ENCODE measurements around the gene GPR75. TPM values are rescaled to one million over a fixed set of nuclear protein-coding genes. Genes with fewer than 3 reads are reported as not detected.

Gene GPR75
- total and polyA plus RNA-seq, 2 of the 13 experiments (the other 11 are each of a cell fraction or from before 2014, with no cell fraction given): 3.3 to 4.1 TPM

- ChIA-PET CTCF (ENCODE audit: low intra/inter-chr PET ratio, low total read pairs) (no interaction called here), POLR2A (no interaction called here)
- Histone ChIP-seq H3K27me3 (ENCODE audit: control insufficient read depth in 1 of 2, insufficient read depth in 2 of 2, low read length in 2 of 2) (no peaks in the 10 kb centered on the region), H3K4me2 (ENCODE audit: low read depth, low read length) (no peak overlapping the region), H3K9ac (ENCODE audit: insufficient read depth, low read depth, low read length) (no peak overlapping the region), H3K4me3 (replicated peaks in 1 of 3; ENCODE audit: insufficient read depth in 1 of 3, low read depth in 2 of 3, low read length in 3 of 3) (no peak overlapping the region), H2AFZ (ENCODE audit: low read length) (no peak overlapping the region), H4K20me1 (ENCODE audit: insufficient read depth, low read length) (no peaks in the 10 kb centered on the region), H3K79me2 (ENCODE audit: insufficient read depth, low read length) (no peaks in the 10 kb centered on the region), H3K27ac (ENCODE audit: extremely low read length, insufficient read depth, low read length) (no peak overlapping the region), H3K4me1 (ENCODE audit: insufficient read depth, low read length) (peaks cover 17% of the 10 kb centered on the region), H3K36me3 (replicated peaks in 1 of 2; ENCODE audit: control insufficient read depth in 1 of 2, insufficient read depth in 2 of 2, low read length in 2 of 2) (peaks cover 6 to 17% of the 10 kb centered on the region in 2 experiments; a peak in 3 of 5 replicates), H3K9me3 (ENCODE audit: low read length) (no peaks in the 10 kb centered on the region)
- FAIRE-seq: no peak
- no peak for ATAC-seq
- in situ Hi-C loops (cut with HindIII; ENCODE audit: extremely low pct_ligation_motif_present, low pct_unique_long_range_greater_than_20kb) (no loop called here), intact Hi-C loops (cut with micrococcal nuclease; ENCODE audit: unreplicated experiment) (no loop called here)
- BruUV-seq (replicated peaks): TSS peak; percentile 4
- DNase-seq (ENCODE audit: low spot score): no peak
- TF ChIP-seq KAT7 (CRISPR knock-in tag; IDR thresholded peaks at IDR 0.05; ENCODE audit: borderline replicate concordance): no peak
- peak; percentile 94 for TF ChIP-seq ZNF652 (CRISPR knock-in tag; IDR thresholded peaks at IDR 0.05; ENCODE audit: borderline replicate concordance, low read depth)
- TF ChIP-seq ZFY (CRISPR knock-in tag; IDR thresholded peaks at IDR 0.05): no peak
- TF ChIP-seq, protein P1, sequence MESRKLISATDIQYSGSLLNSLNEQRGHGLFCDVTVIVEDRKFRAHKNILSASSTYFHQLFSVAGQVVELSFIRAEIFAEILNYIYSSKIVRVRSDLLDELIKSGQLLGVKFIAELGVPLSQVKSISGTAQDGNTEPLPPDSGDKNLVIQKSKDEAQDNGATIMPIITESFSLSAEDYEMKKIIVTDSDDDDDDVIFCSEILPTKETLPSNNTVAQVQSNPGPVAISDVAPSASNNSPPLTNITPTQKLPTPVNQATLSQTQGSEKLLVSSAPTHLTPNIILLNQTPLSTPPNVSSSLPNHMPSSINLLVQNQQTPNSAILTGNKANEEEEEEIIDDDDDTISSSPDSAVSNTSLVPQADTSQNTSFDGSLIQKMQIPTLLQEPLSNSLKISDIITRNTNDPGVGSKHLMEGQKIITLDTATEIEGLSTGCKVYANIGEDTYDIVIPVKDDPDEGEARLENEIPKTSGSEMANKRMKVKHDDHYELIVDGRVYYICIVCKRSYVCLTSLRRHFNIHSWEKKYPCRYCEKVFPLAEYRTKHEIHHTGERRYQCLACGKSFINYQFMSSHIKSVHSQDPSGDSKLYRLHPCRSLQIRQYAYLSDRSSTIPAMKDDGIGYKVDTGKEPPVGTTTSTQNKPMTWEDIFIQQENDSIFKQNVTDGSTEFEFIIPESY (CRISPR knock-in tag; IDR thresholded peaks at IDR 0.05): no peak
- TF ChIP-seq ZFP41 (CRISPR knock-in tag; IDR thresholded peaks at IDR 0.05; ENCODE audit: borderline replicate concordance): no peak
- 90% methylated on average over 2 of the region's 2 CpGs for WGBS (ENCODE audit: low lambda C conversion rate)
These were observed 3.5 kb downstream of the GPR75 start for GRCh38 chr2:53856272-53856671.

DNA sequence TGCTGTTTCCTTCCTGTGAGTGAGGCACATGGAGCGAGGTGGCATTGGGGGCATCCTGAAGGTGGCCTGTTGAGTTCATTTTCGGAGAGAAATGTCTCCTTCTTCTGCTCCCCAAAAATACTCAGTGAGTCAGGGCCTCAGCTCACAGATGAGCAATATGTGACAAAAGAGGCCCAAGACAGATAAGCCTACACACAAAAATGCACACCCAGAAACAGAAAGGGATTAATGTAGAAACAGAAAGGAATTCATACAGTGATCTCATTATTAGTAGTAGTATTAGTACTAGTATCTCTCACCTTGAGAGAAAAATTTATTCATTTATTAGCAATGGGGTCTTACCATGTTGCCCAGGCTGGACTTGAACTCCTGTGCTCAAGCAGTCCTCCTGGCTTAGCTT, 5.1 kb downstream of the GPR75 start:
- Histone ChIP-seq H3K4me3 (replicated peaks in 1 of 3; ENCODE audit: insufficient read depth in 1 of 3, low read depth in 2 of 3, low read length in 3 of 3) (no peak overlapping the region), H3K27me3 (ENCODE audit: control insufficient read depth in 1 of 2, insufficient read depth in 2 of 2, low read length in 2 of 2) (no peaks in the 10 kb centered on the region), H2AFZ (ENCODE audit: low read length) (no peak overlapping the region), H3K79me2 (ENCODE audit: insufficient read depth, low read length) (no peaks in the 10 kb centered on the region), H3K4me1 (ENCODE audit: insufficient read depth, low read length) (peaks cover 29% of the 10 kb centered on the region), H3K9ac (ENCODE audit: insufficient read depth, low read depth, low read length) (no peak overlapping the region), H3K36me3 (replicated peaks in 1 of 2; ENCODE audit: control insufficient read depth in 1 of 2, insufficient read depth in 2 of 2, low read length in 2 of 2) (peaks cover 5 to 17% of the 10 kb centered on the region in 2 experiments; a peak in 3 of 5 replicates), H3K4me2 (ENCODE audit: low read depth, low read length) (no peak overlapping the region), H3K9me3 (ENCODE audit: low read length) (no peaks in the 10 kb centered on the region), H3K27ac (ENCODE audit: extremely low read length, insufficient read depth, low read length) (no peak overlapping the region), H4K20me1 (ENCODE audit: insufficient read depth, low read length) (no peaks in the 10 kb centered on the region)
- no TSS peak for BruUV-seq (replicated peaks)
- in situ Hi-C loops (cut with HindIII; ENCODE audit: extremely low pct_ligation_motif_present, low pct_unique_long_range_greater_than_20kb) (no loop called here), intact Hi-C loops (cut with micrococcal nuclease; ENCODE audit: unreplicated experiment) (no loop called here)
- POLR2A ChIA-PET: no interaction called here
- CTCF ChIA-PET (ENCODE audit: low intra/inter-chr PET ratio, low total read pairs): no interaction called here
- DNase-seq (ENCODE audit: low spot score) (no peak), ATAC-seq (no peak), FAIRE-seq (no peak)
- 97% methylated on average over 2 of the region's 2 CpGs for WGBS (ENCODE audit: low lambda C conversion rate)
- TF ChIP-seq KLF9 (CRISPR knock-in tag; IDR thresholded peaks at IDR 0.05; ENCODE audit: low read depth) (no peak), EZH2 (conservative IDR thresholded peaks at IDR 0.05; ENCODE audit: low read depth, low read length) (no peak), RBM22 (optimal IDR thresholded peaks at IDR 0.05; ENCODE audit: low read length) (peak; percentile 35)
